Stimulated activated CD4-positive, alpha-beta T cell treated with anti-CD3 and anti-CD28 coated beads, Interleukin-1b, Interleukin-23, amount 100 ng/mL, for 4 hours (primary cell): ENCODE measurements around the gene GUCY1A2.
"Not testable (repeated sequence)": the region's sequence is repeated elsewhere in the genome, so short reads cannot be mapped to it uniquely, and the experiment has no call there.

Source experiments
- DNase-seq, 2 donors: peaks; one replicate each; pipeline ENCODE4 v3.0.0-alpha.2; 2020; ENCODE audit warnings: low read depth in 2 of 2

Gene GUCY1A2

DNA sequence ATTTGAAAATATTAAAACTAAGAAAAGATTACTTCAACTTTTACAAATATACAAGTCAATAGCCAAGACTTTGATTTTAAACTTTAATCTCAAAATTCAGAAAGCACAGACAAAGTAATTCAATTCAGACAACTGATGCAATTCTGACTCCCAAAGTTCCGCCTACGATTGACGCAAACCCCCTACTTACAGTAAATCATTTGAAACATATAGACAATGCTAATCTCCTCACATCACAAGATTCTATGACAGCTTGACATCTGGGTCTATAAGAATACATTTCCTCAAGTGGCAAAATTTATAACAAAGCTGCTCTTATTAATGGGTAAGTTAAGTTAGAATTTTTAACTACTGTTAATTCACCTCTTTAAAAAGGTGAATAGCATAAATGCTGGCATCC is 75.2 kb downstream of the GUCY1A2 start:
- no peak for DNase-seq

DNA sequence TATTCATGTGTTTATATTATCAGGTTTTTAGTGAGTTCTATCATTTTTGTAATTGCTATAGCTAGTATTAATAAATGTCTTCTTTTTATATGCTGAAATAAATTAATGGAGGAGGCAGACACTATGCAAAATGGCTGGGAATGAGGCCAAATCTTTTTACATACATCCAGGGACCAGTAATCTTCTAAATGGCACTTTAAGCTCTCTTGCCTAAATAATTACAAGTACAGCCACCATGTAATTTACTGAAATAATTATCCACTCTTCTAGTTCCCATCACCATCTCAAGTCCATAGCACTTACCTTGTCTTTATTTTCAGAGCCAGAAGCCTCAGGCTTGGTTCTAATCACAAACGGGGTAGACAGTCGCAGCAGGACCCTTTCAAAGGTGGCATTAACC is 79.1 kb downstream of the GUCY1A2 start:
- no peak for DNase-seq

DNA sequence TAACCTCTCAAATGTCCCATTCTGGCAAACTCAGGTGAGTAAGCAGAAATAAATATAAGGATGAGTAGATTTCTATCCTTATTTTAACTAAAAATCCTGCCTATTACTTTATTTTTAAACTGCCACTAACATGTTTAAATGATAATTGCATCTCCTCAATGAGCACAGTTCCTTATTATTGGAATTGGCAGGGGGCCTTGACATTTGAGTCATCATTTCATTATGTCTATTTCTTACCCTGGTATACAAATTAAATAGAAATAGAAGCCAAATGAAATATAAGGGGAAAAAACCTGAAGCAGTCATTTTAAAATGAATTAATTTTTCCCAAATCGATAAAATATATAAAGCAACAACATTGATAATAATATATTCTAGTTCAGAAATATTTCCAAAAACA is 81.2 kb downstream of the GUCY1A2 start:
- DNase-seq, result no peak

DNA sequence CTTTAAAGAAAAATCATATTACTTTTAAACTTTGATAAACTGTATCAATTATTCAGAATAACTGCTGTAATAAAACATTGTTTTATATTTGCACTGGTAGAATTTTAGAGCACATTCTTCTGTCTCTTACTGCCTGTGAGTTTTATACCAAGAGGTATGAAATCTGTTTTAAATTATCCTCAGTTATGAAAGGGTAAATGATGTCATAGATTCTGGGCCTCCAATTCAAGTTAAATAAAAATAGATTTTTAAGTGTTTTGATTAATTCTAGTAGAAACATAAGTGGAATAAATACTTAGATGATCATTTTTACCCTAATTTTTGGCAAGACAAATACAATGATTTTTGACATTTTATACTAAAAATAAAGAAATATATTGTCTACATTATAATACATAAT is 93.0 kb downstream of the GUCY1A2 start:
- DNase-seq, result no peak

DNA sequence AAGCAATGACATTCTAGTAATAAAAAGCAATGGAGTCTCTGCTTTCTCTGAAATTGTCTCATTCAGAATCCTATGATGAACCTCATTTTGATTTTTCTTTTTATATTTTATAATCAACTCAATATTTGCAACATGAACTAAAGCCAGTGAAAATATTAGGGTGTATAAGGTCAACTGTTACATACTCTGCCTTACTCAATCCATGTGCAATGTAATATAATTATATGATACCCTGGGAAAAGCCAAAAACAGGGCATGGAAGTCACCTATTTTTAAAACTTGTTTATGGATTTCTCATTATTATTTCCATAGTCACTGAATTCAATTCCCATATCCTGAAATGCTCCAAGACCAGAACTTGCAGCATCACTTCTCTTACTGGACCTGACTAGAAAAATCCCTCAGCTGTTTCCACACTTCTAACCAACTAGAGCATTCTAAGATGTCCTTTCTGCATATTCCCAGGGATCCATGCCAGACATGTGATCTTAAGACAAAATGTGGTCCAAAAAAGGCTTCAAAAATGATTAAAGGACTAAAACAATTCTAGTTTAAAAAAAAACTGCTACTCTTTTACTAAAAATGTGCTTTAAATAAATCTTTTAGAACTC is 97.3 kb downstream of the GUCY1A2 start:
- DNase-seq, result no peak

DNA sequence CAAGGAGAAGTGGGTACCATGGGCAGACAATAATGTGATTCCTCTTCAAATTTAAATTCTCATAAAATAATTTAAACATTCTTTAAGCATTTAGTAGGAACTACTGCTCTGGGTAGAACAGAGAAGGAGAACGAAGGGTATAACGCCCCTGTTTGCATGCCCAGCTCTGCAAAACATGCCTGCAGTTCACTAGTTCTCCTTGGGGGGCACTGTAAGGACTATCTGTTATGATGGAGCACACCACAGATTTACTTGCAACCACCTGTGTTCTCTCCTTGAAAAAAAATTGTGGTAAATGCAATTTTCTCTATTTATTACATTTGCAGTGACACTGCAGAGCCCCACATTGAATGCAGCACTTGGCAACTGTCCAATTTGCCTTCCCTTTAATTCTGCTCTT is 100.3 kb downstream of the GUCY1A2 start:
- no peak for DNase-seq

DNA sequence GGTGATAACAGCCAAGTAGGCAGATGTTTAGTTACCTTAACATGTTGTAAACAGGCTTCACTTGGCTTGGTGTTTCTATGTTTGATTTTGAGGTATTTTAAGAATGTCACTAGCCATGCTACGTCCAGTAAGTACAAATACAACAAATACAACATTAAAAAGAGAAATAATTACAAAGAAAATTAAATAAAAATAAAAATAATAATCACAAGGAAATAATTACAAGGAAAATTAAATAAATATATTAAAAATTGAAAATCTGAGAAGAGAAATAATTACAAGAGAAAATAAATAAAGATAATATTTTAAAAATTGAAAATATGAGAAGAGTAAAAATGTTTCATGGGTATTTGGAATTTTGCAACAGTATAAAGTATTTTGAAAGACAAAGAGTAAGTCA is 103.9 kb downstream of the GUCY1A2 start:
- no peak for DNase-seq

DNA sequence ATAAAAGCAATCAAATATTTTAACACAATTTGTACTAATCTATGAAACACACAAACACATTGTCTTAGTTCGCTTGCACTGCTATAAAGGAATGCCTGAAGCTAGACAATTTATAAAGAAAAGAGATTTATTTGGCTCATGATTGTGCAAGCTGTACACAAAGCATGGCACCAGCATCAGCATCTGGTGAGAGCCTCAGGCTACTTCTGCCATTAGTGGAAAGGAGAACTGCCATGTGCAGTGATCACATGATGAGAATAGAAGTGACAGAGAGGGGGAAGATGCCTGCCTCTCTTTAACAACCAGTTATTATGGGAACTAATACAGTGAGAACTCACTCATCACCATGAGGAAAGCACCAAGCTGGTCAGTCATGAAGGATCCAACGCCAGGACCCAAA is 105.1 kb downstream of the GUCY1A2 start:
- no peak for DNase-seq

DNA sequence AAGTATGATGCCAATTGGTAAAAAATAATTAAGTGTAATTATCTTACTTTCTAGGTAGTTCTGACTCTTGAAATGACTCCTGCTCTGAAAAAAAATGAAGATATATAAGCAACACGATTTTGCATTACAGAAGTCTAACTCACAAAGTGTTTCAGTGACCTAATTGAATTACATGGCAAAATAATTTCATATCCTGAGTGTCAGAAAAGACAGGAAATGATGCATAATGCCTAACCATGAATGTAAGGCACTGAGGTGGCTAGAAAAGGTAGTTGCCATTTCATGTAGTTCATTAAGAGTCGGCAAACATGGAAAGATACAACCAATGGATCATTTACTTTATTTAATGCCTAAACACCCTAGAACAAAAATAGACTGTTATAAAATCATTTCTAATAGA is 113.5 kb downstream of the GUCY1A2 start:
- no peak for DNase-seq

DNA sequence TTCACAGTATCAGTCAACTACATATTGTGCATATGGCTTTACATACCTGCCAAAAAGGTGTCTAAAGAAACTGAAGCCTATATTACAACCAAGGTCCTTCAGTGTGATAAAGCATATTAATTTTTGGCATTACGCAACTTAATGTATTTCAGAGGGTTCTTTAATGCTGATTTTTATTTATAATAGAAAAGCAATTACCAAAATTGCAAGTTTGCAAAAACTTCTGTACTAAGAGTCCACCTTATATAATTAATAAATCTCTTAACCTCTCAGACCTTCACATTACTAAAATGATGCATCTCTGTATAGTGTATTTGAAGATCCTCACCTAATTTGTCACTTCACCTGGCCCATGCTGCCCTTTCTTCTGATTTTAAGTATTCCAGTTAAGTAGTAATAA is 128.6 kb downstream of the GUCY1A2 start:
- no peak for DNase-seq

DNA sequence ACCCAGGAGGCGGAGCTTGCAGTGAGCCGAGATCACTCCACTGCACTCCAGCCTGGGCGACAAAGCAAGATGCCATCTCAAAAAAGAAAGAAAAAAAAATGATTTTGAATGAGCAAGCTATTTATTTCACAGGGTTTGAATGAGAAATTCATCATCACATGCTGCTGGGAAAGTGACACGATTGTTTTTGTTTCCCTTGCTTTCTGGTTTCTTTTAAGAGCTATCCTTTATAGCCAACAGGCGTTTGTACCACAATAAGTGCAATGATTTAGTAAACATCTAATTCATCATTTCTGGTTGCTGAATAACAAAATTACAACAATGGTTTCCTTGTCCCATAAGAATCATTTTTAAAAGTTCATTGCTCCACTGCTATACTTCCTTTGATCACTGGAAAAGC is 129.9 kb downstream of the GUCY1A2 start:
- no peak for DNase-seq

DNA sequence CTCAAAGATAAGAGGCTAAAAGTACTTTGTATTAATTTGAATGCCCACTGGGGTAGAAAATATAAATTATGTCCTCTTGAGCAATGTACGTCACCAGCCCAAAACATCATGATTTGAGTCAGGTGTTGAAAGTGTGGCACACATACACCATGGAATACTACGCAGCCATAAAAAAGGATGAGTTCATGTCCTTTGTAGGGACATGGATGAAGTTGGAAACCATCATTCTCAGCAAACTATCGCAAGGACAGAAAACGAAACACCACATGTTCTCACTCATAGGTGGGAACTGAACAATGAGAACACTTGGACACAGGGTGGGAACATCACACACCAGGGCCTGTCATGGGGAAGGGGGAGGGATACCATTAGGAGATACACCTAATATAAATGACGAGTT is 134.6 kb downstream of the GUCY1A2 start:
- not testable (repeated sequence) for DNase-seq

DNA sequence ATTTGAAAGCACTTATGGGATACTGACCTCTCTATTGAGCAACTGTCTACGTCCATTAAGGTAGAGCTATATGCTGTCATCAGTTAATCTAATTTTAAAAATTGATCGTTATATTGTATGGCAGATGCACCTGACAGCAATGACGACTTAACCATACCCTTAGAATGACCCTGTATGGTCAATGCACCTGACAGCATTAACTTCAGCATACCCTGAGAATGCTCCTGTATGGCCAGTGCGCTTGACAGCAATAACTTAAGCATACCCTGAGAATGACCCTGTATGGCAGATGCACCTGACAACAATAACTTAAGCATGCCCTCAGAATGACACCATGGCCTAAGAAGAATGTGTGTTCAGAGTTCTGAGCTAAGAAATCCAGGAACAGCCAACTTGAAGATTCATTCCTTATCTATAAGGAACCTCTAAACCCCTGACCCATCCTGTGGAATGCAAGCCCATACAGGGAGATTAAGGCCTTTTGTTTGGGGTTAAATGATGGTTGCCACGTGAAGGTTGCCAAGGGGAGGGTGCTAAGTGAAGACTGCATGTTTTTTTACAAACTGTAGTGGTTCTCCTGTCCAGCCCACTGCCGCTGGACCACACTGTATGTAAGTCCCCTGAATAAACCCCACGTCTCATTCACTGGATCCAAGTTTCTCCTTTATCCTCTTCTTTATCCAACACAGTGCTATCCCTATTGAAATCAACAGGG is 138.3 kb downstream of the GUCY1A2 start:
- DNase-seq, result no peak

DNA sequence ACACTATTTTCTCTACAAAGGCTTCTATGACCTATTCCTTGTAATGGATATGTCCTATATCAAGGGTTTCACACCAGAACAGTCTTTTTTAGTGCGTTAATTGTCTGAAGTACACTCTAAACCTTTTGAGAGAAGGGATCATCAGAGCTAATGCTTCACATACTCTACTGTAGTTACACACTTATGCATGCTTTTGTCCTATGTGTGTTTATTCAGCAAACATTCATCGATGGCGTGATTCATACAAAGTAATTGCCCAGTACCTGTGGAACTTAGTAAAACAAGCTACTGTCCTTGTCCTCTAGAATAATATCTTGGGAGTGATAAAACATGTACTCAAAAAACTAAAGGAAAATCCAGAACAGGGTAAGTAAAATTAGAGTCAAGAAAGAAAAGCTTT is 139.2 kb downstream of the GUCY1A2 start:
- no peak for DNase-seq

DNA sequence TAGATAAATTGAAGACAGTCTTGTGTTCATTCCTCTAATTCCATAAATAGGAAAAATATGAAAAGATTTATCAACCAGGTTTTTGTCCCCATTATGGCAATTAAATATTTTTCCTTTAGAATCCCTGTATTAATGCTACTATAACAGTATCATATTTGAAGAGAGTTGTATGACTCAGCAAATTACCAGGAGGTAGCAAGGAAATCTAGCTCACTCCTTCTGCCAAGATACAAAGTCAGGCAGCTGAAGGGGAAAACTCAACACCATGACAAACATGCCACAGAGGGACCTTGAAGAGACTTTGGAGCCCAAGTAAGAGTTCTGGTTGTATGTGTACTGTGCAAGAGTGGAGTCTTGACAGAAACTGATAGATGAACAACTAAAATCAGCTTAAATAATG is 143.3 kb downstream of the GUCY1A2 start:
- no peak for DNase-seq

DNA sequence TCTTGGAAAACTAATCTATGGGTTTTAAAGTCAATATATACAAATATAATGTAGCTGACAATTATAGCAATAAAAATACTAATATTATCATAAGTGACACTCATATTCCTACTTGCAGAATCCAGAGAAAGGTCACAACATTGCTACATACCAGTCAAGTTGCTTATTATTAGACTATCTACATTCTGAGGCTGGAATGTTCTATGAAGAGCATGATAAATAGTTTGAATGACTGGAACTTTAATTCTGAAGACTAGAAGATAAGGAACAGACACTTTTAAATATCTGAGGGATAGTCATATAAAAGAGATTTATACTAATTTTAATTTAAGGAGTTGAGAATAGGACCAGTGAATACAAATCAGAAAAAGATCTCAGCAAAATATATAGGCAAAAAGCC is 146.0 kb downstream of the GUCY1A2 start:
- DNase-seq, result no peak

DNA sequence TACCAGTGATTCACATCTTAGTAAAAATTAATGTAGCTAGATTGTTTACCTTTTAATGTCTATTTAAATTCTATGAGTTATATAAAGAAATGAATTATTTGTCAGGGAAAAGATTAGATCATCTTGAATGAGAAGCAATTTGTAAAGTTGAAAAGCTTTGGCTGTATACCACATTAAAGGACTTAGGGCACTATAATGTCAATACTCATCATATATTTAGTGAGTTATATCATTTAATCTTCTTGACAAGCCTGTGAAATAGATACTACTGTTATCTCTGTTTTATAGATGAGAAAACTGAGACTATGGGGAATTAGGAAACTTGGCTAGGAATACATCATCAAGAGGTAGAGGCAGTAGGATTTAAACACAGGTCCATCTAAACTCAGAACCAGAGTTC is 160.1 kb downstream of the GUCY1A2 start:
- DNase-seq, result no peak

DNA sequence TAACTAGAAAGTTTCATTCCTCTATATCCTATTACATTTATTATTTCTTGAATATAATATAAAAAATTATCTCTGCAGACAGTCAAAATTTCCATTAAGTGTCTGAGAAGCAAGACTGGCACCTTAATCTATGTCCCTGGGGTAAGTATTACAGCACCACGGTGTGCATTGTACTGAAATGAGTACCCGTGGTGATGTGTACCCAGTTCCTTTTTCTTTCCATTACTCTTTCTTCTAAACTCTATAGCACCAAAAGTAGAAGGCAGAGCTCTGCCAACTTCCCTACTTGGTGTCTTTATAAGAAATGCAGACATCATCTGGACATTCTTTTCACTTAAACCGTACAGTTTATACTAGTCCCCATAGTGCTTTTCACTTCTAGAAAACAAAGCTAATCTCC is 161.7 kb downstream of the GUCY1A2 start:
- no peak for DNase-seq

DNA sequence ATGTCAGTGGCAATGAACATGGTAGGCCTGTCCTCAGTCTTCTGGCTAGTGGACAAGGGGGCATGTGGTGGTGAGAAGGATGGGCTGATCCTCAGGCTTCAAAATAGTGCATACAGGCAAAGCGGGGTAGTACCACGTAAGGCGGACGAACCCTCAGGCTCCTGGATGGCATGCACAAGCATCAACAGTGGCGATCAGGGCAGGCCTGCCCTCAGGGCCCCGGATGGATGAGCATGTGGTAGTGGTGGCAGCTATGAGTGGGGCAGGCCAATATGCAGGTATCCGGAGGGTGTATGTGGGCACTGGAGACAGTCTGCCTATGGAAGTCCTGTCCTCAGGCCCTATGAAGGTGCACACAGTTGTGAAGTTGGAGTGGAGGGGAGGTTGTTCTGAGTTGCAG is 163.8 kb downstream of the GUCY1A2 start:
- DNase-seq, result no peak

DNA sequence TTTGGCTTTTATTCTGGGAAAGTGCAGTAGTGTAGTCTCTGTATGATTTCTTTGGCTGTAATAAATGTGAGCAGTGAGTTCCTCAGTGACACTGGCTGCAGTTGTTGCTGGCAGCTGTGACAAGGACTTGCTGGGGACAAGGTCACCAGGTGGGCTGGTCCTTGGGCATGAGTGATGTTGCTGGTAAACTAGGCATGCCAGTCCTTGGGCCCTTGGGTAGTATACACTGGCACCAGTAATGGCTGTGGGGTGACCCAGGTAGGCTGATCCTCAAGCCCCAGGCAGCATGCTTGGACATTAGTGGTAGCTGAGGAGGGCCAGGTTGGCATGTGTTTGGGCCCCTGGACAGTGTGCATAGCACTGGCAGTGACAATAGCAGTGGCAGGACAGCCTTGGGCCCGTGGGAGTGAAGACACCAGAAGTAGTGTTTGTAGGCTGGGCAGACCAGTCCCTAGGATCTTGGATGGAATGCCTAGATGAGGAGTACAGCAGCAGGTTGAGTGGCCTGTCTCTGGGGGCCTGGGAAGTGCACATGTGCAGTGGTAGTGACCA is 164.3 kb downstream of the GUCY1A2 start:
- no peak for DNase-seq

DNA sequence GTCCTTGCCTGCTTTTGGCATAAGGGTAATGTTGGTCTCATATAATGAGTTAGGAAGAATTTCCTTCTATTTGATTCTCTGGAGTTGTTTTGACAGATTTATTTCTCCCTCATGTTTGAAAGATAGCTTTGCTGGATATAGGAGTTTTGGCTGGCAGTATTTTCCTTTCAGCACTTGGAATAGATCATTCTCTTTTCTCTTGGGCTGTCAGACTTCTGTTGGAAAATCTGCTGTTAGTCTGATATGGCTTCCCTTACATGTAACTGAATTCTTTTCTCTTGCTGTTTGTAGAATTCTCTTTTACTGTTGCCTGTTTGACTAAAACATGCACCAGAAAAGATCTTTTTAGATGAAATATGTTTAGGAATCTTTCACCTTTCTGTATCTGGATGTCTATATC is 165.5 kb downstream of the GUCY1A2 start:
- no peak for DNase-seq

DNA sequence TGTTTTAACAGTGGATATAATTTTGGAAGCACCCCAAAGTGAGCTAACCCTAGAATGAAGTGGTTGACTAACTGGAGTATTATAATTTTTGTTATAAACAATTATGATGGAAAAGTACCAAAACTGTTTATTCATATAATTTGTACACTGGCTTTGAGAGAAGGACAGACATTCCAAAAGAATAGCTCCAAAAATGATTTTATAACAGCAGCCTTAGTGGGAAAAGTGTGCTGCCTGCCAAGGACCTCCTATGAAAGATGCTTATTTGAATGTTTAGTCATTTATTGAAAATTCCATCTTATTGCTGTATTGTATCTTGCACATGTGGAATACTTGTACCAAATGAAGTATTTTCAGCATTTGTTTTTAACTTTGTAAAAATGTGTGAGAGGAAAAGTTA is 169.8 kb downstream of the GUCY1A2 start:
- DNase-seq, result no peak

DNA sequence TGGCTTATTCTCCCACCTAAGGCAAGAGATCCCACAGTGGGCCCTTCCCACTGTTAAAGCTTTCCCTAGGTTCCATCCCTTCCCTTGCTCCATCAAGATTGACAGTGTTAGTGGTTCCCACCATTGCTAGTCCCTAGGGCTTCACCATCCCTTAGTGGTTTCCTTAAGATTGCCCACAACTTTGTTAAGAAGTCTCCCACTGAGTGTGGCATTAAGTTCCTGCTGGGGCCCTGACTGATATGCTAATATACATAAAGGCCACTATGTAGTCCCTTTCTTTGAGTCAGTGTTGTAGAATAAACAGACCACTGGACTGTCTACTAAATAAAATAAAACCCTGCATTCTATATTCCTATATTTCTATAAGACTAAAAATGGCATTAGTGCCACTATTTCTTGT is 176.1 kb downstream of the GUCY1A2 start:
- no peak for DNase-seq

DNA sequence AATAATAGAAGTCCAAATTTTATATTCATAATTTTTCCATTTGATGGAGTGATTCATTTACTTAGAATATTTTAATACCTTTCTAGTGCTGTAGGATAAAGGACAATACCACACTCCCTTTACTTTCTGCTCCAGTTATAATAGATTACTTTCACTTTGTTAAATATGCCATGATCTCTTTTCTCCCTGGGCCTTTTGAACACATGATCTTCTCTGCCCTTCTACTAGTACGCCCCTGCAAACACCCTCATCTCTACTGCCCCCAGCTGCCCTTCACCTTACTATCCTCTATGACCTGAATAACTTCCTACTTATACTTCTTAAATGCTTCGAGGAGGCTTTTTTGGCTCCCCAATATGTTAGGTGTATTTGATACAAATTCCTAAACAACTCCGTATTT is 177.3 kb downstream of the GUCY1A2 start:
- no peak for DNase-seq
